OCI-M2 (cell line): Measurements from ENCODE around the gene EXOC4.
"Not testable (repeated sequence)": the region's sequence is repeated elsewhere in the genome, so short reads cannot be mapped to it uniquely, and the experiment has no call there.

Experiments
- DNase-seq: peaks from one replicate; lab custom pipeline; 2025; ENCODE audit not compliant: unreplicated experiment; lab: John Stamatoyannopoulos, UW

EXOC4 gene

DNA sequence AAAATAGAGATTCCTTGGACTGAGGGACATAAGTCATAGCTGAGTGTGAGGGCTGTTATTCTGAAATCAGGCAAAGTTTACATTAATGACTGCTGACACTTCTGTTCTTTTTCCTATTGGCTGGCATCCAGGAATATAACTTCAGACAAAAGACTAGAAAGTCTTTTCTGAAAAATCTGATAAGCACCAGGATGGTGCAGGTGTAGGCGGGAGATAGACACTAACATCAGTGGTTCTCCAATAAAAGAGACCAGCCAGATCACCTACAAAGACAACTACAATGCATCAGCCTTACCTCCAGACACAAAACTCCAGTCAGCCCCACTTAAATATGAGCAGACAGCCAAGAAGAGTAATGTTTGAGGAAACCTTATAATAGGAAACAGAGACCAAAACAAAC lies 705.9 kb downstream of the EXOC4 start:
- DNase-seq, result no peak

DNA sequence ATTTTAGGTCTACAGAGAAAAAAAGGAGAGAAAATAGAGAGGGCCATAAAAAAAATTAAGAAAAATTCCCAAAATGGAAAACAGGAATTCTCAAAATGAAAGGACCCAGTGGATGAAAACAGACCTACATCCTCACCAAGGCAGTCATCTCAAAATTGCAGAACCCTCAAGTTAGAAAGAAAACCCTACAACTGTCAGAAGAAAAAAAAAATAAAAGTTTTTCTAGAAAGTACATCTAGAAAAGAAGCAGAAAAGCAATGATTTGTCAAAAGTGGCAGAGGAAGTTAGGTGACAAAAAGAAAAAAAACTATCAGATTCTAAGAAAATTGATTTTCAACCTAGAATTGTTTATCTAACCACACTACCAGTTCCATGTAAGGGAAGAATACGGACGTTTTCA lies 706.6 kb downstream of the EXOC4 start:
- DNase-seq, result no peak

DNA sequence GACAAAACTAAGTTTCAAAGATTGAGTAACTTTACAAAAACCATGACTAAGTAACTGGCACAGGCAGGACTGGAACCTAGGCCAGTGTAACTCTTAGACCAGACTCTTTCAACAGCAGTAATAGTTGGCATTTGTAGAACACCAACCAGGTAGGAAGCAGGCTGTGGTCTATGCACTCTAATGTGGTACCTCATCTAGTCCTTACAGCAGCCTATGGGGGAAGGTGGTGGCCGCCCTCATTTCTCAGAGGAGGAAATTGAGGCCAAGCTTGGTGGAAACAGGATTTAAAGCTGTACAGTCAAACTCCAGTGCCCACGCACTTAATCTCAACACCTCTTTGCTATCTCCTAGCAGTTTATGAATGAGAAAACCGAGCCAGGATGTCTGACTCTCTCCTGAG lies 708.8 kb downstream of the EXOC4 start:
- DNase-seq, result no peak

DNA sequence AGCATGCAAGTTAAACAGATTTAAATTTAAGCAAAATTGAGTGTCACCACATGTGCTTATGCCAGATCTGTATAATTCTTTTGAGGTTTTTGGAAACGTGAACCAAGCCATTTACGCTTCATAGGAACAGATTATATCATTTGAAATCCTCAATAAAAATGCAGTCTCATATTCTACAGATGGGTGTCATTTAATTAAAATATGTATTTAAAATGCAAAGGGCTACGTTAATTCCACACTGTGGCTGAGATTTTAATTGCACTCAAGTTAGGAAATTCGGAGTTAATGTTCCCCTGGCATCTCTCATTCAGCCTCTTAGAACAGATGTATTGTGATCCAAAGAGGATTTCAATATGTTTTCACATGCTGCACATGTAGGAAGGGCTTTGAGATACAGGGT lies 709.8 kb downstream of the EXOC4 start:
- DNase-seq, result no peak

GRCh38 chr7:133963629-133964028 lies 710.8 kb downstream of the EXOC4 start:
- DNase-seq, result no peak

DNA sequence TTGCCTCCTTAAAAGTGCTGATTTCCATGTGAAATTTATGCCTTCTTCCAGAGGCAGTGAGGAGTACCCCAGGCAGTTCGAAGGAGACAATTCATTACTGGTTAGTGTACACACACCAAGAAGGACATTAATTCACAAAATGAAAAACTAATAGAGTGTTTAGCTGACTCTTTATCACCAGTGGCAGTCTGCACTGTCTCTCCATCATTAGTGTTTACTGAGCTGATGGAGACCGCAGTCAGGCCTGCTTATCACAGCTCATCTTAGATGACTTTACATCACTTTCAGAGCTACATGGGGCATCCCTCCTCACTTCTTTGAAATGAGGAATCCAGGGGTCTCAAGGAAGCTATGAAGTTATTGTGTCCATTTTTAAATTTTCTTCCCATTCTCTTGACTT lies 718.7 kb downstream of the EXOC4 start:
- no peak for DNase-seq

GRCh38 chr7:133973710-133974109 lies 720.8 kb downstream of the EXOC4 start:
- no peak for DNase-seq

DNA sequence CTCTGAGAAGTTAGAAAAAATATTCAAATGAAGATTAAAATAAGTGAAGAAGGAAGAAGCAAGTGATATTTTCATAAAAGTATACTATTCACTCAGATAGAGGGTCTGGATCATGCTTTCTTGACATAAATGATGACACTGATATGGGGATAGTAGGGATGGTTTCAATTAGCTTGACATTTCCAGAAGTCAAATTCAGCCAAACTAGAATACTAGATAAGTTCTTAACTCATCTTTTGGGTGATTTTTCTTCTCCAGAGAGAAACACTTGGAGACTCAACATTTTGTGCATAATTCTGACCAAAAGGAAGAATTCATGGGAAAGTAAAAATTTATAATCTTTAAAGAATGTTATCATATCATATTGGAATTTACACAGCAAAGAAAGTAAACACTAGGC lies 722.3 kb downstream of the EXOC4 start:
- DNase-seq, result no peak

DNA sequence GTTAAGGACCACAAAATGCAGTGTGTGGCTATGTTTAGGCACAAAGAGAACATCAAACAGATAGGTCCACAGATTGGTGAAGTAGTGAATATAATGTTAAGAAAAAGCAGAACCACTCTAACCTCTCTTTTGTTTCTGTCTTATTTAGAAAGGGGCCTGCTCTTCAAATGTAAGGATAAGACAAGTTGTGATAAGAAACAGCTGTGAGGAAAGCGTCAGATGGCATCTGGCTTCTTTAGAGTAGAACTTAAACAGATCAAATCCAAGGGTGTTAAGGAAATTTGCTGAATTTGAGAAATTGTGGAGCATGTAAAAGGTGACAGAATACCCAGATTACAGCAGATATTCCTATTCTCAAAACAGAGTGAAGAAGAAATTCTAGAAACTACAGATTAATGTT lies 723.3 kb downstream of the EXOC4 start:
- no peak for DNase-seq

GRCh38 chr7:133977409-133978274 lies 724.8 kb downstream of the EXOC4 start:
- no peak for DNase-seq

GRCh38 chr7:133978502-133979295 lies 725.8 kb downstream of the EXOC4 start:
- no peak for DNase-seq

DNA sequence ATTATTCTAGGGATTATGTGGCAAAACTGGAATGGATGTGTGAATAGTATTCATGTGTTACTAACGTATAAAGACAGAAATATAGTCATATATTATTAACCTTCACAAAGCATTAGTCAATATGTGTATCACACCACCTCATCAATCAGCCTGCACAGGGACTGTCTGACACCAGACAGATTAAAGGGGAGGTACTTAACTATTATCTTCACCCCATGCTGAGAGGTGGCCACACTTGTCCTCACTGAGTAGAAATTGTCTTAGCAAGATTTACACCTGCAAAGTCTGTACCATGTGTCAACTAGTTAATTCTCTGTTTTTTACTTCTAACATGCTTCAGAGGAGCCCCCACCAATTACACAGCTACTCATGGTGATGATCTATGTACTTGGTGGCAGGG lies 727.9 kb downstream of the EXOC4 start:
- no peak for DNase-seq

GRCh38 chr7:133983685-133984419 lies 731.0 kb downstream of the EXOC4 start:
- no peak for DNase-seq

GRCh38 chr7:133985300-133985699 lies 732.4 kb downstream of the EXOC4 start:
- DNase-seq, result no peak

DNA sequence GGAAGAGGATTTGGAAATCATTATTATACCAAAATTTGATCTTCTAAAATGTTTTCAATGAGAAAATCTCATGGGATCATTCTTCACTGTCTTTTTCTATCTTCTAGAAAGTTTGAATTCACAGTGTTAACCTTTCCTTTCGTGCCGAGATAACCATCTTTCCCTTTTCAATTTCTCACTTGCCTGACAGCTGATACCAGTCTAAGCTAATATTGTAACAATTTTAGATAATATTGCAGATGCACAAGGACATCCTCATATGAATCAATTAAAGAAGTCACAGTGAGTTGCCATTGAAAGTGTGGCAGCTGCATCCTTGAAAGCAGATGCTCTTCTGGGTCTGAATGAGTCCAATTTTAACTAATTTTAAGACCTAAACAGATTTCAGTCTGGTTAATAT lies 734.7 kb downstream of the EXOC4 start:
- no peak for DNase-seq

DNA sequence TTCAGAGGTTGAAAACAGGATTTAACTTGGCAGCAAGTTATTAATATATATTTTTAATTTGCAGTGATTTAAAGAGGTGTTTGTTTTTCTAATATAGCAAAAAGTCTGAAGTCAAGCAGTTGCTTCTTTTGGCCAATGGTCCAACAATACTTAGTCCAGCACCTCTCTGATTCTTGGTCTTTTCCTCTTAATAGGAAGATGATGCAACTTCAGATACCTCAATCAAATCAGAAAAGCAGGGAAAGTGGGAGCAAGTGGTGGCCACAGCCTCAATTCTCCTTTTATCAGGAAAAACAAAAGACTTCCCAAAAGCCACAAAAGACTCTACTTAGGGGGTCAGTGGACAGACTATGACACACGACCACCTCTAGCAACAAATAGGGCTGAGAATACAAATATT lies 740.7 kb downstream of the EXOC4 start:
- no peak for DNase-seq

GRCh38 chr7:133994100-133994499 lies 741.2 kb downstream of the EXOC4 start:
- DNase-seq, result not testable (repeated sequence)

GRCh38 chr7:133997463-133997862 lies 744.6 kb downstream of the EXOC4 start:
- DNase-seq, result no peak

DNA sequence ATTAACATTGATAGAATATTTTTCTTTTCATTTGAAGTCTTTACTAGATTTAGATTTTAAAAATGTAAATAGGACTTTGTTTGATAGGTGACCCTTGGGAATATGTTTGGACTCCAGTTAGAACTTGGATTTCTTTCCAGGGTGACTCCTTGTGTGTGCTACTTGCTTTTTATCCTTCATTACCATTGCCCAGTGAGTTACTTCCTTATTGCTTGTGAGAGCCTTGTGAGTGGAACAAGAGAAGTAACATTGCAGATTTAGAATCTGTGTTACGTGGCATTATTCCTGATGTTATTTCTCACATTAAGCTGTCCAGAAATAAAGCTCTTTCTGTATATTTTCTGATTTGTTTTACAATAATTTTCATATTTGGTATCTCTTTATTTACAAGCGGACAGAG lies 746.3 kb downstream of the EXOC4 start:
- no peak for DNase-seq

- no peak for DNase-seq
Observed at GRCh38 chr7:134004829-134005505, 752.1 kb downstream of the EXOC4 start.
